ENCODE results near the gene ZC3H7A.
"Not testable (repeated sequence)": the region's sequence is repeated elsewhere in the genome, so short reads cannot be mapped to it uniquely, and the experiment has no call there.

ZC3H7A gene

GRCh38 chr16:11793840-11794239 is 3.2 kb downstream of the ZC3H7A start:
- ATAC-seq (no peak), DNase-seq (no peak)
- Mint-ChIP-seq H3K27me3 (no peaks in the 10 kb centered on the region), H3K36me3 (ENCODE audit: low read depth) (peaks cover 24% of the 10 kb centered on the region), H3K27ac (peak overlapping the region; percentile 60), H3K4me1 (peaks cover 70% of the 10 kb centered on the region), H3K4me3 (peak overlapping the region; percentile 83), H3K9me3 (no peaks in the 10 kb centered on the region)

DNA sequence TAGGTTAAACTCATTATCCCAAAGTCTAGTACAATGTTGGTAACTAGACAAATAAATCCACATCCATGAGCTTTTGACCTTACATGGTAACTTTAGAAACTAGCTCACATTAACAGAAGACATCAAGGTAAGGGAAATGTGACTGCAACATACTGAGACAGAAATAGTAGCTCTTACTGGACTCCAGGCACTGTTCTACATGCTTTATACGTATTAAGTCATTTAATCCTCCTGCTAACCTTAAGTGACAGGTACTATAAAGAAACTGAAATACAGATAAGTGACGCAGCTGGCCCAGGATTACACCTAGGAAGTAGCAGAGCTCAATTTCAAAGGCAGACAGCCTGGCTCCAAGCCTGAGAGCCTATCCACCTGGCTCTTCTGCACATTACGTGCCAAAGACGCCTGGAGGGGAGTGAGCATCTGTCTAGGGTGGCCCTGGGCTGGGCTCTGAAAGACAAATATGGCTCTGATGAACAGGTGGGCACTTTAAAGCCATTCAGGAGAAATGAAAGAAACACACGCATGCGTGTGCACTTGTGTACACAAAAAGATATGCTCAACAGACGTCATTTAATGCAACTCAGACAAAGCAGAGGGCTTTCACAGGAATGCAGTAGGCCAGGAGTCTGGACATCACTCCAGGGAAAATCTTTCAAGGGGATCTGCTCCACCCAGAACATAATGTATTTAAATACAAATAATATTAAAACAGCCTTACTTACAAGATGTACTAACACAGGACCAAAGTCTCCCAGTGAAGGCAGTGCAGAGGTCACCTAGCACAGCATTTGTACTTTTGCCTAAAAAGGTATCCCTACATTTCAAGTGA is 4.4 kb downstream of the ZC3H7A start:
- ATAC-seq: no peak
- DNase-seq: no peak
- peak overlapping the region; percentile 11 for H3K27ac Mint-ChIP-seq
- H3K27me3 Mint-ChIP-seq: no peaks in the 10 kb centered on the region
- H3K4me1 Mint-ChIP-seq: peaks cover 65% of the 10 kb centered on the region
- no peak overlapping the region for H3K4me3 Mint-ChIP-seq
- H3K36me3 Mint-ChIP-seq (ENCODE audit: low read depth): peaks cover 29% of the 10 kb centered on the region
- H3K9me3 Mint-ChIP-seq: no peaks in the 10 kb centered on the region

DNA sequence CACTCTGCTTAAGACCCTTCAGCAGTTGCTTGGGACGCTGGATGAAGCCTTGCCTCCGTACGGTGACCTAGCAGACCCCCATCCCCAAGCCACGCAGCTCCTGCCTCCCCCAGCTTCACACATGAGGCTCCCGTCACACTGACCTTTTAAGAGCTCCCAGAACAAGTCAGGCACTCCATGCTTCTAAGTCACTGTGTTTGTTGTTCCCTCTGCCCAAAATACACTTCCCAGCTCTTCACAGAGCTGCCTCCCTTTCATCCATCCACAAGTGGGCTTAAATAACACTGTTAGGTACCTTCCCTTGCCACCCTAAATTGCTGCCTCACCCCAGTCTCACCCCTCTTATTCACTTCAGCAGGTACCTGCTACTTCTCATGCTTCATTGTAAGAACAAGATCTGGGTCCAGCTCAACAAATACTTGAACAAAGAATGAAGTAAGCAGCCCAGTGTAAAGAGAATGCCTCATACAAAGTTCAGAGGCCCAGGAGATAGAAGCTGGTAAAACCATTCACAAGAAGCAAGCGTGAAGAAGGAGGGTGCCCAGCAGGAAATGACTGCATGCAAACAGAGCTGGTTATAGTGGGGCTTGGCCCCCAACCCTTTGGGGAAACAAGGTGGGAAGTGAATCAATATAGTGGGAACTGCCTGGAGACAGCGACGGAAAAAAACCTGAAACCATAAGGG is 5.8 kb downstream of the ZC3H7A start:
- no peaks in the 10 kb centered on the region for H3K9me3 Mint-ChIP-seq
- H3K36me3 Mint-ChIP-seq (ENCODE audit: low read depth): peaks cover 29% of the 10 kb centered on the region
- H3K27ac Mint-ChIP-seq: peak overlapping the region; percentile 50
- H3K27me3 Mint-ChIP-seq: no peaks in the 10 kb centered on the region
- peaks cover 78% of the 10 kb centered on the region for H3K4me1 Mint-ChIP-seq
- DNase-seq (no peak), ATAC-seq (no peak)
- no peak overlapping the region for H3K4me3 Mint-ChIP-seq

GRCh38 chr16:11788914-11789313 is 8.1 kb downstream of the ZC3H7A start:
- no peaks in the 10 kb centered on the region for H3K27me3 Mint-ChIP-seq
- ATAC-seq: no peak
- H3K4me3 Mint-ChIP-seq: no peak overlapping the region
- H3K4me1 Mint-ChIP-seq: peaks cover 76% of the 10 kb centered on the region
- DNase-seq: no peak
- no peak overlapping the region for H3K27ac Mint-ChIP-seq
- H3K36me3 Mint-ChIP-seq (ENCODE audit: low read depth): peaks cover 15% of the 10 kb centered on the region
- no peaks in the 10 kb centered on the region for H3K9me3 Mint-ChIP-seq

- H3K4me3 Mint-ChIP-seq, ATAC-seq, H3K27ac Mint-ChIP-seq, DNase-seq, H3K9me3 Mint-ChIP-seq, H3K27me3 Mint-ChIP-seq: not testable (repeated sequence)
- Mint-ChIP-seq H3K36me3 (ENCODE audit: low read depth) (peaks cover 23% of the 10 kb centered on the region), H3K4me1 (peaks cover 79% of the 10 kb centered on the region)
Observed at GRCh38 chr16:11784980-11785599, 12.0 kb downstream of the ZC3H7A start.

- peak overlapping the region; percentile 12 for H3K4me3 Mint-ChIP-seq
- not testable (repeated sequence) for ATAC-seq, H3K27me3 Mint-ChIP-seq, DNase-seq, H3K9me3 Mint-ChIP-seq
- H3K27ac Mint-ChIP-seq: peak overlapping the region; percentile 79
- H3K36me3 Mint-ChIP-seq (ENCODE audit: low read depth): peaks cover 26% of the 10 kb centered on the region
- peaks cover 78% of the 10 kb centered on the region for H3K4me1 Mint-ChIP-seq
Observed at GRCh38 chr16:11784381-11784780, 12.7 kb downstream of the ZC3H7A start.

- ATAC-seq (no peak), DNase-seq (no peak)
- Mint-ChIP-seq H3K4me1 (peaks cover 78% of the 10 kb centered on the region), H3K4me3 (peak overlapping the region; percentile 75), H3K27me3 (no peaks in the 10 kb centered on the region), H3K27ac (peak overlapping the region; percentile 97), H3K36me3 (ENCODE audit: low read depth) (peaks cover 27% of the 10 kb centered on the region), H3K9me3 (no peaks in the 10 kb centered on the region)
Observed at GRCh38 chr16:11784038-11784369, 13.1 kb downstream of the ZC3H7A start.

- Mint-ChIP-seq H3K9me3 (no peaks in the 10 kb centered on the region), H3K4me1 (peaks cover 75% of the 10 kb centered on the region), H3K36me3 (ENCODE audit: low read depth) (peaks cover 27% of the 10 kb centered on the region), H3K4me3 (peak overlapping the region; percentile 75), H3K27ac (peak overlapping the region; percentile 97), H3K27me3 (no peaks in the 10 kb centered on the region)
- DNase-seq (peak; percentile 44), ATAC-seq (peak; percentile 86)
Observed at GRCh38 chr16:11783319-11784037, 13.6 kb downstream of the ZC3H7A start.

- Mint-ChIP-seq H3K4me3 (peak overlapping the region; percentile 43), H3K9me3 (no peaks in the 10 kb centered on the region), H3K27ac (peak overlapping the region; percentile 97), H3K4me1 (peaks cover 61% of the 10 kb centered on the region), H3K27me3 (no peaks in the 10 kb centered on the region), H3K36me3 (ENCODE audit: low read depth) (peaks cover 24% of the 10 kb centered on the region)
- DNase-seq (no peak), ATAC-seq (no peak)
Observed at GRCh38 chr16:11781773-11782172, 15.3 kb downstream of the ZC3H7A start.

DNA sequence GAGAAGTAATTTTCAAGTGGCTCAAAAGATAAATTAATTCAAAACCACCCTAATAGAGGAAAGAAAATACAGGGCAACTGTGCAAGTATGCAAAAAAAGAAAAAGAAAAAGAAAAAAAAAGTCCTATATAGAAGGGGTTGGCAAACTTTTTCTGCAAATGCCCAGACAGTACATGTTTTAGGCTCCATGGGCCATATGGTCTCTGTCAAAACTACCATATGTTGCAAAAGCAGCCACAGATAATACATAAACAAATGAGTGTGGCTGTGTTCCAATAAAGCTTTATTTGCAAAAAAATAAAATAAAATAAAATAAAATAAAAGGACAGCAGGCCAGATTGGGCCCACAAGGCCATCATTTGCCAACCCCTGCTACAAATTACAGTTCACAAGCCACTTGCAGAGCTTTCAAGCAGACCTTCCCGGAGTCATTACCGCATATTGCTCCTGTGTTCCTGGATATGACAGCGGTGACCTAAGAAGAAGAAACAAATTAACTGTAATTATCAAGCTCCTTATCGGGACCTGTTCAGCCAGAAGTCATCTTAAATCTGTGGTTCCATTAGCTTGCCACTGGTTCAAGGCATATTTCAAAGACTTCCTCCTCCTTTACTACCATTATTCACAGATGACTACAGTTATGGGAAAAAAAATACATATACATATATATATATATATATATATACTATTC is 15.9 kb downstream of the ZC3H7A start:
- ATAC-seq (no peak), DNase-seq (no peak)
- no peak overlapping the region for H3K4me3 Mint-ChIP-seq
- H3K4me1 Mint-ChIP-seq: peaks cover 55% of the 10 kb centered on the region
- peak overlapping the region; percentile 32 for H3K27ac Mint-ChIP-seq
- no peaks in the 10 kb centered on the region for H3K27me3 Mint-ChIP-seq
- H3K36me3 Mint-ChIP-seq (ENCODE audit: low read depth): peaks cover 27% of the 10 kb centered on the region
- H3K9me3 Mint-ChIP-seq: no peaks in the 10 kb centered on the region

- DNase-seq: no peak
- H3K9me3 Mint-ChIP-seq: no peaks in the 10 kb centered on the region
- H3K36me3 Mint-ChIP-seq (ENCODE audit: low read depth): peaks cover 32% of the 10 kb centered on the region
- no peak overlapping the region for H3K4me3 Mint-ChIP-seq
- no peaks in the 10 kb centered on the region for H3K27me3 Mint-ChIP-seq
- H3K27ac Mint-ChIP-seq: no peak overlapping the region
- peaks cover 39% of the 10 kb centered on the region for H3K4me1 Mint-ChIP-seq
- no peak for ATAC-seq
Observed at GRCh38 chr16:11779074-11779473, 18.0 kb downstream of the ZC3H7A start.

DNA sequence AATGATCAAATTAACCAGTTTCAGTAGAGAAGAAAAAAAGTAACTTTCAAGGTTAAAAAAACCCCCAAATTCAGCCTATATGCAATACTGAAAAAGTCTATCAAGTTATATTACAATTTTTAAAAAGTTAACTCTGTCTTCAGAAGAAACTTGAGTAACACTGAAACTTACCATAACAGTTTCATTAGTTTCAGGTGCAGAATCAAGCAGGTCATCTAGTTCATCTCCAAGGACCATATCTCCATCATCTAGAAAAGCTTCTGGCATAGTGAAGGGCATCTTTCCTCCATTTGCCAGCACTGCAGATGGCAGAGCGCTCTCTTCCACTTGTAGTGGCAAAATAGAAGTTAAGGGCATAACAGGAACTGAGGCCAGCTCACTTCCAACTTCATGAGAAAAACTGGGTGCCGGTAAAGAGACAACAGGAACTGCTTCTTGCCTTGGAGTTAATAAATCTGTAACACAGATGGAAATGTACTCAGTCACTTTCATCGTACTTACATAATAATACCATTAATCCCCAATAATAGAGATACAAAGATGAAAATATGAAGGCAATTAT is 22.9 kb downstream of the ZC3H7A start:
- H3K4me3 Mint-ChIP-seq: no peak overlapping the region
- H3K27me3 Mint-ChIP-seq: no peaks in the 10 kb centered on the region
- no peak overlapping the region for H3K27ac Mint-ChIP-seq
- H3K4me1 Mint-ChIP-seq: peaks cover 6% of the 10 kb centered on the region
- peaks cover 43% of the 10 kb centered on the region for H3K36me3 Mint-ChIP-seq (ENCODE audit: low read depth)
- no peak for ATAC-seq
- no peaks in the 10 kb centered on the region for H3K9me3 Mint-ChIP-seq
- no peak for DNase-seq

DNA sequence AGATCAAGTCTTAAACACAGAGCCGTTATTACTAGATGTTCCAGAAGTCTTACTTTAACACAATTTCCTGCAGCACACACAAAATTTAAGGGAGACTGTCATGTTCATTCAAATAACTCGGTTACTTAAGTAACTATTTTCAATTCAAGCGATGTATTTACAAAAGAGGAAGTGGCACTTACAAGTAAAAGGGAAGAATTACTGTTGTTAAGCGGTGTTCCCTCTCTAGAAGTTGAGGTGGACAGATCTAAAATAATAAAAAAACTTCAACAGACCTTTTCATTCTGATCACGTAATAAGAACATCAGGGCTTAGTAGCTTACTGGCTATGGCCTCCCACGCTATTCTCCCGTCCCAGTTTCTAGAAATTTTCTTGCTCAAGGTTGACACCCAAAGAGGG is 28.2 kb downstream of the ZC3H7A start:
- Mint-ChIP-seq H3K27ac (peak overlapping the region; percentile 22), H3K4me3 (no peak overlapping the region), H3K27me3 (no peaks in the 10 kb centered on the region), H3K9me3 (no peaks in the 10 kb centered on the region), H3K36me3 (ENCODE audit: low read depth) (peaks cover 59% of the 10 kb centered on the region), H3K4me1 (peaks cover 9% of the 10 kb centered on the region)
- DNase-seq: no peak
- no peak for ATAC-seq

GRCh38 chr16:11762431-11762830 is 34.6 kb downstream of the ZC3H7A start:
- Mint-ChIP-seq H3K36me3 (ENCODE audit: low read depth) (peaks cover 57% of the 10 kb centered on the region), H3K27me3 (no peaks in the 10 kb centered on the region), H3K9me3 (no peaks in the 10 kb centered on the region), H3K4me3 (no peak overlapping the region), H3K4me1 (no peaks in the 10 kb centered on the region), H3K27ac (no peak overlapping the region)
- DNase-seq (no peak), ATAC-seq (no peak)
